ENCODE results near the gene TSEN54. TPM values are rescaled to one million over a fixed set of nuclear protein-coding genes. Genes with fewer than 3 reads are reported as not detected.

The TSEN54 gene
- polyA plus RNA-seq, 1 donor (not counting 4 experiments of a cell fraction or from before 2014, with no cell fraction given): 24.1 TPM

DNA sequence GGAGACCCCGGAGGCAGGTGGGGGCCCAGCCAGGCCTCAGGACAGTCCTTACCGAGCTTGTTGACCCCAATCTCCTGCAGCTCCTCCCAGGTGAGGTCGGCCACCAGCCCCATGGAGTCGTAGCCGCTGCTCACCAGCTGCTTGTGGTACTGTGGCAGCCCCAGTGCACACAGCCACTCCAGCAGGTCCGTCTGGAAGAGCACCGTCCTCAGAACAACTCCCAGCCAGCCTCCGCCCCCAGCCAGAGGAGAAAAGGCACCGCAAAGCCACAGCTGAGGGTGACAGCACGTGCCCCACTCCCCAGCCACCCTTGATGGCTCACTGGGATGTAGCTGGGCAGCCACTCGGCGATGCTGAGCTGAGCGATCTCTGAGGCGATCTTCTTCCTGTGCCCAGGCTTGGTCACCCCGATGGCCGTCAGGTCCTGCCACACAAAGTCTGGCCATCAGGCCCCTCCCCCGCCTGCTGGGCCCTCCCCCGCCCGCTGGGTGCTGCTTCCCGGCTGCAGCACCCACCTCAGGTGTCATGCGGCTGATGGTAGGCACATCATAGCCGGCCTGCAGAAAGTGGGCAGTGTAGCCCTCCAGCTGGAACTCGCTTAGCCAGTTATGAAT is 12.9 kb upstream of the TSEN54 start:
- H3K27ac ChIP-seq (ENCODE audit: control insufficient read depth, insufficient read depth, low read length): no peak overlapping the region
- no peaks in the 10 kb centered on the region for H3K9me1 ChIP-seq (ENCODE audit: control insufficient read depth, extremely low read depth, insufficient read depth, low read length)
- dilution Hi-C loops (cut with MboI; ENCODE audit: extremely low pct_ligation_motif_present, low sequenced_read_pairs): no loop called here
- no peak overlapping the region for H2AFZ ChIP-seq (ENCODE audit: control insufficient read depth, low read length)
- peaks cover 11 to 19% of the 10 kb centered on the region in 2 experiments for H3K36me3 ChIP-seq (ENCODE audit: control insufficient read depth in 2 of 2, extremely low read depth in 1 of 2, insufficient read depth in 2 of 2, low read length in 2 of 2)
- TF ChIP-seq EZH2 (IDR thresholded peaks at IDR 0.05; ENCODE audit: low read length): no peak
- TF ChIP-seq, protein P1, sequence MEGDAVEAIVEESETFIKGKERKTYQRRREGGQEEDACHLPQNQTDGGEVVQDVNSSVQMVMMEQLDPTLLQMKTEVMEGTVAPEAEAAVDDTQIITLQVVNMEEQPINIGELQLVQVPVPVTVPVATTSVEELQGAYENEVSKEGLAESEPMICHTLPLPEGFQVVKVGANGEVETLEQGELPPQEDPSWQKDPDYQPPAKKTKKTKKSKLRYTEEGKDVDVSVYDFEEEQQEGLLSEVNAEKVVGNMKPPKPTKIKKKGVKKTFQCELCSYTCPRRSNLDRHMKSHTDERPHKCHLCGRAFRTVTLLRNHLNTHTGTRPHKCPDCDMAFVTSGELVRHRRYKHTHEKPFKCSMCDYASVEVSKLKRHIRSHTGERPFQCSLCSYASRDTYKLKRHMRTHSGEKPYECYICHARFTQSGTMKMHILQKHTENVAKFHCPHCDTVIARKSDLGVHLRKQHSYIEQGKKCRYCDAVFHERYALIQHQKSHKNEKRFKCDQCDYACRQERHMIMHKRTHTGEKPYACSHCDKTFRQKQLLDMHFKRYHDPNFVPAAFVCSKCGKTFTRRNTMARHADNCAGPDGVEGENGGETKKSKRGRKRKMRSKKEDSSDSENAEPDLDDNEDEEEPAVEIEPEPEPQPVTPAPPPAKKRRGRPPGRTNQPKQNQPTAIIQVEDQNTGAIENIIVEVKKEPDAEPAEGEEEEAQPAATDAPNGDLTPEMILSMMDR (optimal IDR thresholded peaks at IDR 0.05 in 1 of 3, IDR thresholded peaks at IDR 0.05 in 1 of 3, conservative IDR thresholded peaks at IDR 0.05 in 1 of 3; ENCODE audit: extremely low read depth in 1 of 3, insufficient read depth in 2 of 3, low read length in 3 of 3): no peak
- no peaks in the 10 kb centered on the region for H3K9me3 ChIP-seq (ENCODE audit: control insufficient read depth, low read depth, low read length)
- H3K9ac ChIP-seq (ENCODE audit: control insufficient read depth, extremely low read depth, insufficient read depth, low read length): no peak overlapping the region
- no peaks in the 10 kb centered on the region for H3K79me2 ChIP-seq (ENCODE audit: control insufficient read depth, insufficient read depth, low read length)
- FAIRE-seq: no peak
- no peak overlapping the region for H3K4me3 ChIP-seq (ENCODE audit: control insufficient read depth in 2 of 3, extremely low read depth in 1 of 3, insufficient read depth in 2 of 3, low read depth in 1 of 3, low read length in 3 of 3)
- no peaks in the 10 kb centered on the region for H4K20me1 ChIP-seq (ENCODE audit: control insufficient read depth, extremely low read depth, insufficient read depth, low read length)
- no peak overlapping the region for H3K4me2 ChIP-seq (ENCODE audit: control insufficient read depth, extremely low read depth, insufficient read depth, low read depth, low read length)
- H3K27me3 ChIP-seq (ENCODE audit: control insufficient read depth, extremely low read depth, insufficient read depth, low read length): no peaks in the 10 kb centered on the region
- no peaks in the 10 kb centered on the region for H3K4me1 ChIP-seq (ENCODE audit: control insufficient read depth, extremely low read depth, insufficient read depth, low read length)
- no peak for DNase-seq (ENCODE audit: low read depth, low spot score)

GRCh38 chr17:75503976-75504346 is 12.4 kb upstream of the TSEN54 start:
- Histone ChIP-seq H2AFZ (ENCODE audit: control insufficient read depth, low read length) (no peak overlapping the region), H3K4me3 (ENCODE audit: control insufficient read depth in 2 of 3, extremely low read depth in 1 of 3, insufficient read depth in 2 of 3, low read depth in 1 of 3, low read length in 3 of 3) (no peak overlapping the region), H3K36me3 (ENCODE audit: control insufficient read depth in 2 of 2, extremely low read depth in 1 of 2, insufficient read depth in 2 of 2, low read length in 2 of 2) (peaks cover 15 to 17% of the 10 kb centered on the region in 2 experiments), H4K20me1 (ENCODE audit: control insufficient read depth, extremely low read depth, insufficient read depth, low read length) (no peaks in the 10 kb centered on the region), H3K4me2 (ENCODE audit: control insufficient read depth, extremely low read depth, insufficient read depth, low read depth, low read length) (no peak overlapping the region), H3K27me3 (ENCODE audit: control insufficient read depth, extremely low read depth, insufficient read depth, low read length) (no peaks in the 10 kb centered on the region), H3K79me2 (ENCODE audit: control insufficient read depth, insufficient read depth, low read length) (no peaks in the 10 kb centered on the region), H3K9ac (ENCODE audit: control insufficient read depth, extremely low read depth, insufficient read depth, low read length) (no peak overlapping the region), H3K9me1 (ENCODE audit: control insufficient read depth, extremely low read depth, insufficient read depth, low read length) (no peaks in the 10 kb centered on the region), H3K27ac (ENCODE audit: control insufficient read depth, insufficient read depth, low read length) (no peak overlapping the region), H3K4me1 (ENCODE audit: control insufficient read depth, extremely low read depth, insufficient read depth, low read length) (peaks cover 3% of the 10 kb centered on the region), H3K9me3 (ENCODE audit: control insufficient read depth, low read depth, low read length) (no peaks in the 10 kb centered on the region)
- FAIRE-seq: no peak
- no peak for DNase-seq (ENCODE audit: low read depth, low spot score)
- TF ChIP-seq EZH2 (IDR thresholded peaks at IDR 0.05; ENCODE audit: low read length): no peak
- TF ChIP-seq, protein P1 (optimal IDR thresholded peaks at IDR 0.05 in 1 of 3, IDR thresholded peaks at IDR 0.05 in 1 of 3, conservative IDR thresholded peaks at IDR 0.05 in 1 of 3; ENCODE audit: extremely low read depth in 1 of 3, insufficient read depth in 2 of 3, low read length in 3 of 3): no peak
- dilution Hi-C loops (cut with MboI; ENCODE audit: extremely low pct_ligation_motif_present, low sequenced_read_pairs): no loop called here

Data from keratinocyte (primary cell).